Amniotic epithelial cell (primary cell): ENCODE measurements around the gene FNDC3B.

Source experiments
- DNase-seq: peaks from one replicate; pipeline ENCODE4 v3.0.0-alpha.2; 2010; ENCODE audit warnings: low read depth

FNDC3B gene

GRCh38 chr3:172333692-172334457 lies 294.5 kb downstream of the FNDC3B start:
- no peak for DNase-seq

GRCh38 chr3:172334671-172335207 lies 295.4 kb downstream of the FNDC3B start:
- DNase-seq, result no peak

- no peak for DNase-seq
These were observed 300.5 kb downstream of the FNDC3B start for GRCh38 chr3:172339892-172340291.

- DNase-seq, result no peak
These were observed 301.2 kb downstream of the FNDC3B start for GRCh38 chr3:172340583-172340982.

GRCh38 chr3:172341482-172342059 lies 302.2 kb downstream of the FNDC3B start:
- DNase-seq, result peak; percentile 67

- DNase-seq, result no peak
These were observed 302.8 kb downstream of the FNDC3B start for GRCh38 chr3:172342097-172342659.

GRCh38 chr3:172343117-172343516 lies 303.7 kb downstream of the FNDC3B start:
- DNase-seq, result no peak

GRCh38 chr3:172343979-172344378 lies 304.6 kb downstream of the FNDC3B start:
- DNase-seq, result no peak

GRCh38 chr3:172346161-172346560 lies 306.8 kb downstream of the FNDC3B start:
- no peak for DNase-seq

- no peak for DNase-seq
These were observed 308.7 kb downstream of the FNDC3B start for GRCh38 chr3:172347895-172348679.

GRCh38 chr3:172351895-172352466 lies 312.6 kb downstream of the FNDC3B start:
- no peak for DNase-seq

- DNase-seq, result no peak
These were observed 313.4 kb downstream of the FNDC3B start for GRCh38 chr3:172352786-172353185.

GRCh38 chr3:172354931-172355499 lies 315.6 kb downstream of the FNDC3B start:
- DNase-seq, result no peak

GRCh38 chr3:172355836-172356235 lies 316.5 kb downstream of the FNDC3B start:
- DNase-seq, result peak; percentile 88

GRCh38 chr3:172356427-172356826 lies 317.0 kb downstream of the FNDC3B start:
- DNase-seq, result no peak

- DNase-seq, result peak; percentile 57
These were observed 318.7 kb downstream of the FNDC3B start for GRCh38 chr3:172357850-172358754.

- no peak for DNase-seq
These were observed 319.9 kb downstream of the FNDC3B start for GRCh38 chr3:172359231-172359630.

- DNase-seq, result no peak
These were observed 320.6 kb downstream of the FNDC3B start for GRCh38 chr3:172359996-172360395.

GRCh38 chr3:172362583-172362982 lies 323.2 kb downstream of the FNDC3B start:
- no peak for DNase-seq

GRCh38 chr3:172364374-172365027 lies 325.1 kb downstream of the FNDC3B start:
- no peak for DNase-seq
